Renal pelvis (tissue), 4 donors: Measurements from ENCODE around the gene ZFYVE9. TPM values are rescaled to one million over a fixed set of nuclear protein-coding genes. Genes with fewer than 3 reads are reported as not detected.
"Not testable (repeated sequence)": the region's sequence is repeated elsewhere in the genome, so short reads cannot be mapped to it uniquely, and the experiment has no call there.

Source experiments
- DNase-seq: peaks from one replicate; pipeline ENCODE4 v3.0.0-alpha.2; 2013
- polyA plus RNA-seq, 3 donors: library from polyadenylated mRNA; unstranded; fragments of 120-200 nt; gene quantifications; one replicate each; pipeline ENCODE4 v1.2.1, GENCODE V29; 2013; ENCODE audit not compliant: insufficient read length in 3 of 3

Gene ZFYVE9
- polyA plus RNA-seq, 3 donors = 31.3 to 34.7 (median 32.4) TPM

DNA sequence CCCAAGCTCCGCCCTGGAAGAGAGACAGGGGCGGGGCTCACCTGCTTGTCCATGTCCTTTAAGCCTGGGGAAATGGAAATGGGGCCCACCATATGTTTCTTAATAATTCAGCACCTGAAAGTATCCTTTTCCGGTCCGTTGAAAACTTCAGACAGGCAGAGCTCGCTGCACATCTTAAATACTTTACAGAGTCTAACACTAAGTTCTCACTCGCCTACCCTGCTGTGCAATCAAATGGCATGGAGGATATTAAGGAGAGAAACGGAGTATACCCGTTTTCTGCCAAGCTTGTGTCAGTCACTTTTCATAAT is 224.6 kb downstream of the ZFYVE9 start:
- no peak for DNase-seq

DNA sequence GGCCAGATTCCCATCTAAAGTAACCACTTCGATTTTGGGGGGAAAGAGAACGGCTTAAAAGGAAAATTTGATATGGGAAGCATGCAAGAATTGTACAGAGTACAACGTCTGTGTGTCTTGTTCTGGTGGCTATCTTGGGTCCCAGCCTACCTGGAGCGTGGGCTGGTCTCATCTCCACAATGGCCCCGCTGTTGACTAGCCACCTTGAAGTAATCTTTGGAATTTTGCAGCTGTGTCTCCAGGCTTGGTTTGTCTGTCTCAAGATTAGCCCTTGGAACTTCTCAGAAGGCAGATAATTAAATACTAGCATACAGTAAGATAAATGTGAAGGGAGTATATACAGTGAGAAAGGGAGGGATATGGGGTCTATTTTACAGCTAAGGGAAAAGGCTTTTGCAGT is 225.4 kb downstream of the ZFYVE9 start:
- no peak for DNase-seq

DNA sequence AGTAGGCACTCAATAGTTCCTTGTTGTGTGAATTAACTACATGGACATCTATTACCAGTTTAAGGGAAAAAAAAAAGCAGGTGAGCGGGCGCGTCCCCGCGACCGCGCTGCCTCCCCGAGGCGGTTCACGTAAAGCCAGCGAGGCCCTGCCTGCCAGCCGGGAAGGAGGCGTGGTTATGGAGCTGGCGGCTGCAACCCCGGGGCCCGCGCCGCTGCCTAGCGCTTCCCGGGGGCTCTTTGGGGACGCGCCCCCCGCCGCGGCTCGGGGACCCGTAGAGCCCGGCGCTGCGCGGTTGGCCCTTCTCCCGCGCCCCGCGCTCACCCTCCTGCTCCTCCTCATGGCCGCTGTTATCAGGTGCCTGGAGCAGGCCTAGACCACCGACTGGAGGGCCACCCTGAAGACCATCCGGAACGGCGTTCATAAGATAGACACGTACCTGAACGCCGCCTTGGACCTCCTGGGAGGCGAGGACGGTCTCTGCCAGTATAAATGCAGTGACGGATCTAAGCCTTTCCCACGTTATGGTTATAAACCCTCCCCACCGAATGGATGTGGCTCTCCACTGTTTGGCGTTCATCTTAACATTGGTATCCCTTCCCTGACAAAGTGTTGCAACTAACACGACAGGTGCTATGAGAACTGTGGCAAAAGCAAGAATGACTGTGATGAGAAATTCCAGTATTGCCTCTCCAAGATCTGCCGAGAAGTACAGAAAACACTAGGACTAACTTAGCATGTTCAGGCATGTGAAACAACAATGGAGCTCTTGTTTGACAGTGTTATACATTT is 226.7 kb downstream of the ZFYVE9 start:
- peak; percentile 61 for DNase-seq

DNA sequence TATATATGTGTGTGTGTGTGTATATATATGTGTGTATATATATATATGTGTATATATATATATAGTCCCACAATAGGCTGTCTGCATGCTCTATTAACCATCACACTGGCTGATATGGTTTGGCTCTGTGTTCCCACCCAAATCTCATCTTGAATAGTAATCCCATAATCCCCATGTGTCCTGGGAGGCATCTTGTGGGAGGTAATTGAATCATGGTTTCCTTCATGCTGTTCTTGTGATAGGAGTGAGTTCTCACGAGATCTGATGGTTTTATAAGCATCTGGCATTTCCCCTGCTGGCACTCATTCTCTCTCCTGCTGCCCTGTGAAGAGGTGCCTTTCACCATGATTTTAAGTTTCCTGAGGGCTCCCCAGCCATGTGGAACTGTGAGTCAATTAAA is 228.0 kb downstream of the ZFYVE9 start:
- not testable (repeated sequence) for DNase-seq

DNA sequence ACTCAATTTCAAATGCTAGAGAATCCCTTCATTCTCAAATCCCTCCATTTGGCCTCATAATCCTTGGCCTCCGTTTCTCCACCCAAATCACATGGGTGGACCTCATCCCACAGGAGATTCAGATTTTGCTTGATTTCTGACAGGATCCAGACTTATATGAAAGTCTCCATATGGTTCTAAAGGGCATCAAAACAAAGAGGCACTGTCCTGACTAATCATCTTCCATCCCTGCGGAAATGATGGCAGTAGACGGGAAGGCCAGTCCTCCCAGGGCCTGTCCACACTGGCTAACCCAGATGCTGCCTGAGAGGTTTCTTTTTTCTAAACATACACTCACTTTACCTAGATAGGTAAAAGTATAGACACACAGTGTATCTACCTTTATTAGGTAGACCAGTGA is 243.5 kb downstream of the ZFYVE9 start:
- DNase-seq = no peak

DNA sequence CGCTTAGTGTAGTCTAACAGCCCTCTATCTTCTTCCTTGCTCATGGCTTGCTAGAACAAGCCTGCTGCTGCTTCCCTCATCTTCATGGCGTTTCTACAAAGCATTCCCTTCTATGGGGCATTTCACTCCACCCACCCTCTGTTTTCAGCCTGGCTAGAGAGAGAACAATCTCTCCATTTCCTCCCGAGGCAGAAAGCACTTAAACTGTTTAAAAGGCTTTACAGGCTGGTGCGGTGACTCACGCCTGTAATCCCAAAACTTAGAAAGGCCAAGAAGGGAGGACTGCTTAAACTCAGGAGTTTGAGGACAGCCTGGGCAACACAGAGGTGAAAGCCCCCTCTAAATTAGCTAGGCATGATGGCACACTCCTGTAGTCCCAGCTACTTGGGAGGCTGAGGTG is 244.6 kb downstream of the ZFYVE9 start:
- no peak for DNase-seq

DNA sequence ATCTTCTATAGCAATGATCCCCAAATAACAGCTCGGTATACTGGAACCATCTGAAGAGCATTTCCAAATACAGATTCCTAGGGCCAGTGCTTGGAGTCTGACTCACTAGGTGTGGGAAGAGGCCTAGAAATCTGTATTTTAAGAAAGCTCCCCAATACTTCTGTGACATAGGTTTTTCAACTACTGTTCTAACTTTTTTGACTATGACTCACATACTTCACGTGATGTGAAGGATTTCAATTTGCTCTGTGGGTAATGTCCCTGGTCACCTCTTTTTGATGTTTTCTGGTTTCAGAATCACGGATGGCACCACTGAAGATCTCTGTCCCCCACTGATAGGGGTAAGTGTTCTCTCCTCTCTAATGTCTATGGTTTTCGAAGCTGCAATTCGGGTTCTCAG is 251.3 kb downstream of the ZFYVE9 start:
- no peak for DNase-seq

Other genes with a start within 250 kb of the ZFYVE9 start
- gene RAB3B, start 151.4 kb upstream of the ZFYVE9 start, polyA plus RNA-seq = 1 to 10 TPM; 4.3 to 6.5 (median 5.5) TPM
- gene KTI12, start 108.3 kb upstream of the ZFYVE9 start, polyA plus RNA-seq = 1 to 10 TPM; 5.9 to 6.2 (median 6.1) TPM
- gene TXNDC12, start 86.9 kb upstream of the ZFYVE9 start, polyA plus RNA-seq = 10 to 100 TPM; 66.7 to 80.5 (median 79.3) TPM
- gene BTF3L4, start 85.8 kb upstream of the ZFYVE9 start, polyA plus RNA-seq = 10 to 100 TPM; 70.3 to 78.6 (median 71.1) TPM
- 10 to 100 TPM; 25.5 to 35.4 (median 34.6) TPM for gene CC2D1B, start 224.1 kb downstream of the ZFYVE9 start, polyA plus RNA-seq